ENCODE measurements around the gene EEA1. TPM values are rescaled to one million over a fixed set of nuclear protein-coding genes. Genes with fewer than 3 reads are reported as not detected.

Gene EEA1
- total RNA-seq, 1 experiment from 2014 or later = 7.9 TPM

- H3K27me3 ChIP-seq (ENCODE audit: low read length) = no peaks in the 10 kb centered on the region
- peak overlapping the region; percentile 82 for H3K4me3 ChIP-seq (ENCODE audit: low read length)
- no peak overlapping the region for H3K9ac ChIP-seq (ENCODE audit: low read length)
- H3F3A ChIP-seq (ENCODE audit: low read length, unreplicated experiment) = peaks cover 3% of the 10 kb centered on the region
- peaks cover 24% of the 10 kb centered on the region for H3K4me1 ChIP-seq (ENCODE audit: insufficient read depth, low read length)
- no peaks in the 10 kb centered on the region for H3K9me3 ChIP-seq (ENCODE audit: low read length)
- H3K36me3 ChIP-seq (ENCODE audit: low read depth, low read length) = no peaks in the 10 kb centered on the region
- no TSS peak for BruUV-seq (replicated peaks)
- H3K9me2 ChIP-seq (replicated peaks; ENCODE audit: low read length) = no peaks in the 10 kb centered on the region
- no peak overlapping the region for H2AFZ ChIP-seq (ENCODE audit: low read length)
- DNase-seq = peak; percentile 56
- intact Hi-C loops (cut with micrococcal nuclease) = loop anchor here (1.0 to 5.0 kb wide), 3 partner anchors 28 to 95 kb away; no protein-coding TSS in a partner anchor
- peaks cover 61% of the 10 kb centered on the region for H3K79me2 ChIP-seq (ENCODE audit: low read length)
- H3K4me2 ChIP-seq (ENCODE audit: low read length) = peak overlapping the region; percentile 89
- 0 out of 2 replicates have a peak, but pooled peaks cover 5% of the 10 kb centered on the region for H4K20me1 ChIP-seq (ENCODE audit: low read length)
- ChIA-PET POLR2A (ENCODE audit: unreplicated experiment) (interaction anchor here (0.7 kb wide), 1 partner anchor 1224 kb away, joined by 5 read pairs; no protein-coding TSS in a partner anchor), CTCF (interaction anchor here (1.1 kb wide), 1 partner anchor 142 kb away, joined by 4 read pairs; no protein-coding TSS in a partner anchor)
- no peak; the same call in 1 of the 2 replicates for ATAC-seq
- no peak for TF ChIP-seq EZH2phosphoT487 (IDR thresholded peaks at IDR 0.05; ENCODE audit: borderline replicate concordance, low read length)
- TF ChIP-seq EZH2 (IDR thresholded peaks at IDR 0.05; ENCODE audit: low read length, unreplicated experiment) = no peak
- no peak; the same call in 1 of the 2 replicates for TF ChIP-seq CTCF (conservative IDR thresholded peaks at IDR 0.05; ENCODE audit: low read depth, low read length)
- no peak overlapping the region for H3K27ac ChIP-seq (ENCODE audit: low read length)
Measured at GRCh38 chr12:92927055-92927435, 2.0 kb downstream of the EEA1 start.

- TF ChIP-seq EZH2phosphoT487 (IDR thresholded peaks at IDR 0.05; ENCODE audit: borderline replicate concordance, low read length) (no peak), CTCF (conservative IDR thresholded peaks at IDR 0.05; ENCODE audit: low read depth, low read length) (no peak), EZH2 (IDR thresholded peaks at IDR 0.05; ENCODE audit: low read length, unreplicated experiment) (no peak)
- H3F3A ChIP-seq (ENCODE audit: low read length, unreplicated experiment) = peaks cover 3% of the 10 kb centered on the region
- no peaks in the 10 kb centered on the region for H3K36me3 ChIP-seq (ENCODE audit: low read depth, low read length)
- peaks cover 24% of the 10 kb centered on the region for H3K4me1 ChIP-seq (ENCODE audit: insufficient read depth, low read length)
- ATAC-seq (no peak), DNase-seq (no peak)
- H2AFZ ChIP-seq (ENCODE audit: low read length) = no peak overlapping the region
- H3K9me2 ChIP-seq (replicated peaks; ENCODE audit: low read length) = no peaks in the 10 kb centered on the region
- ChIA-PET CTCF (interaction anchor here (0.5 to 1.1 kb wide), 3 partner anchors 141 to 1832 kb away, joined by 3 to 4 read pairs (median 3); no protein-coding TSS in a partner anchor), POLR2A (ENCODE audit: unreplicated experiment) (no interaction called here)
- BruUV-seq (replicated peaks) = no TSS peak
- peaks cover 65% of the 10 kb centered on the region for H3K79me2 ChIP-seq (ENCODE audit: low read length)
- H4K20me1 ChIP-seq (ENCODE audit: low read length) = 0 out of 2 replicates have a peak, but pooled peaks cover 5% of the 10 kb centered on the region
- H3K9ac ChIP-seq (ENCODE audit: low read length) = no peak overlapping the region
- intact Hi-C loops (cut with micrococcal nuclease) = loop anchor here (5.0 kb wide), 2 partner anchors 46 to 94 kb away; no protein-coding TSS in a partner anchor
- no peaks in the 10 kb centered on the region for H3K27me3 ChIP-seq (ENCODE audit: low read length)
- no peak overlapping the region for H3K27ac ChIP-seq (ENCODE audit: low read length)
- peak overlapping the region; percentile 89 for H3K4me2 ChIP-seq (ENCODE audit: low read length)
- H3K4me3 ChIP-seq (ENCODE audit: low read length) = peak overlapping the region; percentile 82; the same call in 1 of the 2 replicates
- no peaks in the 10 kb centered on the region for H3K9me3 ChIP-seq (ENCODE audit: low read length)
Measured at GRCh38 chr12:92926549-92926948, 2.5 kb downstream of the EEA1 start.

- intact Hi-C loops (cut with micrococcal nuclease) = no loop called here
- DNase-seq = no peak
Measured at GRCh38 chr12:92921877-92922276, 7.2 kb downstream of the EEA1 start.

More at GRCh38 chr12:92921877-92922276, 7.2 kb downstream of the EEA1 start:
- ChIA-PET POLR2A (ENCODE audit: unreplicated experiment) (no interaction called here), CTCF (no interaction called here)
- no peak overlapping the region for H3K4me2 ChIP-seq (ENCODE audit: low read length)
- H3F3A ChIP-seq (ENCODE audit: low read length, unreplicated experiment) = no peaks in the 10 kb centered on the region
- ATAC-seq = no peak
- H3K9ac ChIP-seq (ENCODE audit: low read length) = no peak overlapping the region
- H3K27ac ChIP-seq (ENCODE audit: low read length) = no peak overlapping the region
- TF ChIP-seq EZH2phosphoT487 (IDR thresholded peaks at IDR 0.05; ENCODE audit: borderline replicate concordance, low read length) = no peak
- TF ChIP-seq EZH2 (IDR thresholded peaks at IDR 0.05; ENCODE audit: low read length, unreplicated experiment) = no peak
- no peak for TF ChIP-seq CTCF (conservative IDR thresholded peaks at IDR 0.05; ENCODE audit: low read depth, low read length)
- H3K9me2 ChIP-seq (replicated peaks; ENCODE audit: low read length) = no peaks in the 10 kb centered on the region
- H4K20me1 ChIP-seq (ENCODE audit: low read length) = 0 out of 2 replicates have a peak, but pooled peaks cover 4% of the 10 kb centered on the region
- no peak overlapping the region for H3K4me3 ChIP-seq (ENCODE audit: low read length)
- BruUV-seq (replicated peaks) = no TSS peak
- H3K27me3 ChIP-seq (ENCODE audit: low read length) = no peaks in the 10 kb centered on the region
- no peaks in the 10 kb centered on the region for H3K36me3 ChIP-seq (ENCODE audit: low read depth, low read length)
- no peaks in the 10 kb centered on the region for H3K9me3 ChIP-seq (ENCODE audit: low read length)
- H3K79me2 ChIP-seq (ENCODE audit: low read length) = peaks cover 47% of the 10 kb centered on the region
- no peak overlapping the region for H2AFZ ChIP-seq (ENCODE audit: low read length)
- peaks cover 5% of the 10 kb centered on the region for H3K4me1 ChIP-seq (ENCODE audit: insufficient read depth, low read length)

All from PC-3 (cell line).